IPS DF 4.7 (cell line): ENCODE results near the gene IL23A.
"Not testable (repeated sequence)": the region's sequence is repeated elsewhere in the genome, so short reads cannot be mapped to it uniquely, and the experiment has no call there.

Source experiments
- DNase-seq: peaks from one replicate; pipeline ENCODE4 v3.0.0-alpha.2; 2013; ENCODE audit warnings: low spot score; ENCODE audit errors: extremely low read depth

The IL23A gene, protein sequence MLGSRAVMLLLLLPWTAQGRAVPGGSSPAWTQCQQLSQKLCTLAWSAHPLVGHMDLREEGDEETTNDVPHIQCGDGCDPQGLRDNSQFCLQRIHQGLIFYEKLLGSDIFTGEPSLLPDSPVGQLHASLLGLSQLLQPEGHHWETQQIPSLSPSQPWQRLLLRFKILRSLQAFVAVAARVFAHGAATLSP

DNA sequence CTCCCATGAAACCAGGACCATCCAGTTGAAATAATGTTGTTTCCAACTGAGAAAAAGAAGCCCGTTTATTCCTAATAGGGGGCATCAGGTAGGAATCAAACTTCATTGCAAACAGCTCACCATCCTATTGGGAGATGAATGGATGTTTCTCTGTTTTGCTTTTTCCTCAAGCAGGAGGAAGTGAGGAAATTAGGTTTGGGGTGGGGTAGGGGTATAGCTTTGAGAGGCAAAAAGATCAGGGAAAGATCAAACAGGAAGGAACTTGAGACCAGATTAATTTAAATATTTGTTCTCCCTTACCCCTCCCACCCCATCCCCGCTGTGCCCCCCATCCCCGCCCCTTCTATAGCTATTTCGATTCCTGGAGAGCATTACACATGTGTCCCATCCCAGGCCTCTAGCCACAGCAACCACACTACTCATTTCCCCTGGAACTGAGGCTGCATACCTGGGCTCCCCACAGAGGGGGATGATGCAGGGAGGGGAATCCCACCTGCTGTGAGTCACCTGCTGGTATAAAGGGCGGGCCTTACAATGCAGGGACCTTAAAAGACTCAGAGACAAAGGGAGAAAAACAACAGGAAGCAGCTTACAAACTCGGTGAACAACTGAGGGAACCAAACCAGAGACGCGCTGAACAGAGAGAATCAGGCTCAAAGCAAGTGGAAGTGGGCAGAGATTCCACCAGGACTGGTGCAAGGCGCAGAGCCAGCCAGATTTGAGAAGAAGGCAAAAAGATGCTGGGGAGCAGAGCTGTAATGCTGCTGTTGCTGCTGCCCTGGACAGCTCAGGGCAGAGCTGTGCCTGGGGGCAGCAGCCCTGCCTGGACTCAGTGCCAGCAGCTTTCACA is at the start of gene IL23A:
Gene IL23A, plus strand, starts transcription at position 577 of the 850 bp plus-strand sequence. Its CDS starts 161 bp downstream, at position 738.
- no peak for DNase-seq

DNA sequence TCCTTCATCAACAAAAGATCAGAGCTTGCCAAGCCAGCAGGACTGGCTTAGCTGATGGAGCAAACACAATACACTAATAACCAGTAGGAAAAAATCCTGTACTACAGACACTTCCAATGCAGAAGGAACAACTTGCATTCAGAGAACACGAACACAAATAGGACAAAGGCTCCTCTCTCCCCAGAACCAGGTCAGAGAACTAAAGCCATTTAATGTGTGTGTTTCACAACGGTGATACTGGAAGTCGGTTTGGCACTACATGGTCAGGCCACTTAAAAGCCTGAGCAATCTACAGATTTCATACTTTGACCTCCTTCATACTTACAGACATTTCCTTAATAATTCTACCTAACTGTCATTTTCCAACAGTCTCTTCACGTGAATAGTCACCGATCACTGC is 44.9 kb upstream of the IL23A start:
- no peak for DNase-seq

DNA sequence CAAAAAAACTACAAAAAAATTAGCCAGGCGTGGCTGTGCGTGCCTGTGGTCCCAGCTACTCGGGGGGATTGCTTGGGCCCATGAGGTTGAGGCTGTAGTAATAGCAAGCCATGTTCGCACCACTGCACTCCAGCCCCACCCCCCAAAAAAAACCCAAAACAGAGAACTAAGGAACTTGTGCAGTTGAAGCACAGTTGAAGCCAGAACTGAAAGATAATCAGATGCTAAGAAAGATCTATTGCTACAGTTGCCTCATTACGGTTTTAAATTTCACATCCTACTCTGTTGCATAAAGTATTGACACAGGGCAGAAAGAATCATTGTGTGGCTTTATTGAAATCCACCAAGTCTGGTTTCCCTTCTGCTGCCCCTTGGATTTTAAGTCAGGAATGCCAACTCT is 42.4 kb upstream of the IL23A start:
- DNase-seq, result no peak

DNA sequence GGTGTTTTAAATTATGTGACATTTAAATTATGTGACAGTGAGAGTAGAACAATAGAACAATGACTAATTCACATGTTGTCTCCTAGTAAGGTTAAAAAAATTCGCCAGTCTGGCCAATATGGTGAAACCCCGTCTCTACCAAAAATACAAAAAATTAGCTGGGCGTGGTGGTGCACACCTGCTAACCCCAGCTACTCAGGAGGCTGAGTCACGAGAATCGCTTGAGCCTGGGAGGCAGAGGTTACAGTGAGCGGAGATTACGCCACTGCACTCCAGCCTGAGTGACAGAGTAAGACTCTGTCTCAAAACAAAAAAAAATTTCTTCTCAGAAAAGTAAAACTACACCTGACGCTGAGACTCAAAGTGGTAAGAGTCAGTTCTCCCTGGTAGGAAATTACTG is 41.3 kb upstream of the IL23A start:
- DNase-seq, result no peak

DNA sequence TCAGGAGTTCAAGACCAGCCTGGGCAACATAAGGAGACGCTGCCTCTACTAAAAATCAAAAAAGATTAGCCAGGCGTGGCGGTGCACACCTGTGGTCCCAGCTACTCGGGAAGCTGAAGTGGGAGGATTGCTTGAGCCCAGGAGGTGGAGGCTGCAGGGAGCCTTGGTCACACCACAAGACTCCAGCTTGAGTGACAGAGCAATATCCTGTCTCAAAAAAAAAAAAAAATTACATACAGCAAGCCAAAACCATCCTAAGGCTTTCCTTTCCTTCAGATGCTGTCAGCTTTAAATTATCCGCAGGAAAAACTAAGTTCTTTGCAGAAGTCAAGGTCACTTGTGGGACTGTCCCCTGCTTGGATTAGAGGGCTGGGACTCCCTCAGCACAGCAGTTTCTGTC is 39.9 kb upstream of the IL23A start:
- DNase-seq, result no peak

DNA sequence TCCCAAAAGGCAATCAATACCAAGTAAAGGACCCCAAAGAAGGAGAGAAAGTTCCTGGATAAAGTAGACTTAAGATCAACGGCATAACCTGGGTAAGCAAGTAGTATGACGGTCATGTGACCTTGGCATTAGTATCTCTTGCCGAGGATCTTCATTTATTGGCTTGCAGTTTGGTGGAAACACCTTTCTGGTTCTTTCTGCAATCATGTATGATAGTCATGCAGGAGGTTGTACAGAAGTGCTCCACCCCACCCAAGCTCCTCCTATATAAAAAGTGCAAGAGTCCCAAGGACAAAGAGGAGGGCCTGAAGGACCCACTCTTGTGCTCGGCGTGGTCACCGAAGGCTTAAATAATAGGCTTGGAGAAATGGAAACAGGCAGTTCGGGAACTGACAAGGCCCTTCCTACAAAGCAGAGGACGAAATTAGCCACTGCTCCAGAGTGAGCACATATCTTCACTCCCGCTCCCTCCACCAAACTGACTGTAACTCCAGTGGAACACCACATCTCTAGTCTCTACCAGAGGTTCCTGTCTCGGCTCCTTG is 39.3 kb upstream of the IL23A start:
- no peak for DNase-seq

DNA sequence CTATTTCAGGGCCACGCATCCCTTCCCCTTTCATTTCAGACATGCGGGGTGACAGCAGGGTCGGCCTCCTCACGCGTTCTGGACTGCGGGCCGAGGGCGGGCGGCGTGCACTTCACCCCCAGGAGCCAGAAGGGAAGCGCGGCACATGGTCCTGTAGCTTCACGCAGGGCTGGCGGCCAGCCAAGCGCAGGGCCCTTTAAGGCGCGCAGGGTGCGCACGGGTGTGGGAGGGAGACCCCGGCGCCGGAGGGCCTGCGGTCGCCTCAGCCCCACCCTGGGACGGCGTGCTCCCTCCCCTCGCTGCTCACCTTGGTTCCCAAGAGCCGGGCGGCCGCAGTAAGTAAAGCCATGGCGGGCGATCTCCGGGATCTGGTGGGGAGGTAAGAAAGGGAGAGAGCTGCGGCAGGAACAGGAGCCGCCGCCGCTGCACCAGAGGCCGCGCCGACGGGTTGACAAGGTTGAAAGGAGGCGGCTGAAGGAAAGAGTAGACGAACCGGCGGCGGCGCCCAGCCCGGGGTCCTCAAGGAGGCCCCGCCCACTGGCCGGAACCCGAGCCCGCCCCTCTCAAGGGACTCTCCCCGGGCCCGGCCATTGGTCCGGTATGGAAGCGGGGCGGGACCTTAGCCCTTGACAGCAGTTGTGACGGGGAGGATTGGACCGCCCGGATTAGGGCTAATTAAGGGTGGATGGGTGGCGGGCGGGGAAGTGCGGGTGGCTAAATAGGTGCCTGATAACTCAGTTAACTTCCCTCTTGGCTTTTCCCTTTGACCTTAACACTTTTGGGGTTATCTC is 38.6 kb upstream of the IL23A start, which contains the start of gene CS:
Gene CS, minus strand, starts transcription at position 478 of the 791 bp plus-strand sequence. Its CDS starts 129 bp downstream, at position 349.
- peak; percentile 76 for DNase-seq

DNA sequence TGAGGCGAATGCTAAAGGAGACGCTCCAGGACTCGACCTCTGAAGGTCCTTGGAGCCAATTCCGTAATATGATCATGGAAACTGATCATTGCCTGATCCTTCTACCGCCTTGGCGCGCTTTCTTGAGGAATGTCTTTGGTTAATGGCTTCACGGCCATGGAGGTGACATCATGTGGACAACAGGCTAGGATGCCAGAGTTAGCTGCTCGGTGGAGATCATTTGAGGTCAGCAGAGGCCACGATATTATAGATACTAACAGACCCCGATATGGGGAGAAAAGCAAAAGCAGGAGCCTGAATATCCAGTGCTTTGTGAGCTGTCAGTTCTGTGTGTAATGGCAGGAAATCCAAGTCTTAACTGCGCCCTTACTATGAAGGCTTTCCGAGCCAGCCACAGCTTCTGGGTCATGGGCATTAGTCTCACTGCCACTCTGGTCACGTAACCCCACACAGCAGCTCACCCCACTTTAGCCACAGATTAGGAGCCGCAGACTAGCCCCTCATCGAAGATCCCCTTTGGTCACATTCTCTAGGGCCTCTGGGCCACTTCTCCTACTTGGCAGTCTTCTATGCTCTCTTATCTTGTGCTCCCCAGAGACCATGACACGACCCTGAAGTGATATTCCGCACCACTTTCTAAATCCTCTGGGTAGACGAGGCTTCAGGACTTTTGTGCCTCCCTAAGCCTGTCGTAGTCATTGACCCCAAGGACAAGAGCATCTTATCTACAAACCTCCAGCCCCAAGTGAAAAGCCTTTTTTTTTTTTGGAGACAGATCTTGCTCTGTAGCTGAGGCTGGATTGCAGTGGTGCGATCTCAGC is 37.8 kb upstream of the IL23A start:
- DNase-seq, result no peak

DNA sequence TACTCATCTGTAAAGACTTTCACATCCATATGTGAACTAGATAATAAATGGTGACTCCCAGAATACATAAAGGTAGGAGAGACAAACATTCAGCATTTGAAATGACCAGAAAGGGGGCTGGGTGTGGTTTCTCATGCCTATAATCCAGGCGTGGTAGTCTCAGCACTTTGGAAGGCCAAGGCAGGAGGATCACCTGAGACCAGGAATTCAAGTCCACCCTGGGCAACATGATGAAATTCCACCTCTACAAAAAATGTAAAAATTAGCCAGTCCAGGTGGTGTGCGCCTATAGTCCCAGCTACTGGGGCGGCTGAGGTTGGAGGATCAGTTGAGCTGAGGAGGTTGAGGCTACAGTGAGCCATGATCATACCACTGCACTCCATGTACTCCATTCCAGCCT is 34.4 kb upstream of the IL23A start:
- no peak for DNase-seq

DNA sequence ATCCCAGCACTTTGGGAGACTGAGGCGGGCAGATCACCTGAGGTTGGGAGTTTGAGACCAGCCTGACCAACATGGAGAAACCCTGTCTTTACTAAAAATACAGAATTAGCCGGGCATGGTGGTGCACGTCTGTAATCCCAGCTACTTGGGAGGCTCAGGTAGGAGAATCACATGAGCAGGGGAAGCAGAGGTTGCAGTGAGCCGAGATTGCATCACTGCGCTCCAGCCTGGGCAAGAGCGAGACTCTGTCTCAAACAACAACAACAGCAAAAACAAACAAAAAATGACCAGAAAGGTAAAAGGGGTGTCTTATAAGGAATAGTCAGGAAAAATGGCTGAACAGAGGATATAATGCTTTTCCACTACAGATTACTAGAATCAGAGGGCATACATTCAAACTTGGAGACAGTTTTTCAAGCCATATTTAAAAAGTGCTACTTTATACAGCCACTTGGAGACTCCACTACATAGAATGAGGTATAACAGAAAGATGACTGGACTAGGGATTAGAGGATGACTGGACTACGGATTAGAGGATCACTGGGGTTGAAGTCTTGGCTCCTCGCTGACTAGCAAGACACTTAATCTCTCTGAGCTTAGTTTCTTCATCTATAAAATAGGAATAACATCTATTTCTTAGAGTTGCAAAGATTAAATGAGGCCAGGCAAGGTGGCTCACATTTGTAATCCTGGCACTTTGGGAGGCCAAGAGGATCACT is 33.7 kb upstream of the IL23A start:
- no peak for DNase-seq

DNA sequence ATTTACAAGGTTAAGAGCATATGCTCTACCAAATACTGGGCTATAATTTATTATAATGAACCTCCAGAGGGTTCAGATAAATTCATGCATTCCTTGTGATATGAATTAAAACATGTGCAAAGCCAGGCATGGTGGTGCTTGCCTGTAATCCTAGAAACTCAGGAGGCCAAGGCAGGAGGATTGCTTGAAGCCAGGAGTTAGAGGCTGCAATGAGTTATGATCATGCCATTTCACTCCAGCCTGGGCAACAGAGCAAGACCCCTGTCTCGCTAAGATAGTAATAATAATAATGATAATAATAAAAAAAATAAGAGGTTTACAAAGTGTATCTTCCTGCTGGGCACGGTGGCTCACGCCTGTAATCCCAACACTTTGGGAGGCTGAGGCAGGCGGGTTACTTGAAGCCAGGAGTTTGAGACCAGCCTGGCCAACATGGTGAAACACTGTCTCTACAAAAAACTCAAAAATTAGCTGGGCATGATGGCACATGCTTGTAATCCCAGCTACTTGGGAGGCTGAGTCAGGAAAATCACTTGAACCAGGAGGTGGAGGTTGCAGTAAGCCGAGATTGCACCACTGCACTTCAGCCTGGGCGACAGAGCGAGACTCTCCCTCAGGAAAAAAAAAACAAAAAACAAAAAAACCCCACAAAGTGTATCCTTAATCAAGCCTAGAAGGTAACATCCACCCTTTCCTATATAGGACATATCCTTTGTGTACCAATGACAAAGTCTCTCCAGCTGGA is 31.3 kb upstream of the IL23A start:
- DNase-seq, result no peak

DNA sequence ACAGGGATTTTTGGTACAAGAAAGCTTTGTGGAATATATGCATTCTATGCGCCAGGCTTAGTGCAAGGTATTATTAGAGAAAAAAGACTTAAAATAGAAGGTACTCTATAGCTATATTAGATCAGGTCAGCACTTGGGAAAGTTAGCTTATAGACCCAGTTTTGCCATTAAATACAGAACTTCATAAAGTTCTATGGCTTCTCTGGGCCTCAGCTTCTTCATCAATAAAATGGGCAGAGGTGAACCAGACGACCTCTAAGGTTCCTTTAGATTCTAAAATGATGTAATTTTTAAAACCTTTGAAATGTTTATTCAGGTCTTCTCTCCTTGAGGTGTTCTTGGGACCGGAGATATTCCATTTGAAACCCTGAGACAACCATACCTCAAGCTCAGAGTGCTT is 30.0 kb upstream of the IL23A start:
- DNase-seq, result no peak

DNA sequence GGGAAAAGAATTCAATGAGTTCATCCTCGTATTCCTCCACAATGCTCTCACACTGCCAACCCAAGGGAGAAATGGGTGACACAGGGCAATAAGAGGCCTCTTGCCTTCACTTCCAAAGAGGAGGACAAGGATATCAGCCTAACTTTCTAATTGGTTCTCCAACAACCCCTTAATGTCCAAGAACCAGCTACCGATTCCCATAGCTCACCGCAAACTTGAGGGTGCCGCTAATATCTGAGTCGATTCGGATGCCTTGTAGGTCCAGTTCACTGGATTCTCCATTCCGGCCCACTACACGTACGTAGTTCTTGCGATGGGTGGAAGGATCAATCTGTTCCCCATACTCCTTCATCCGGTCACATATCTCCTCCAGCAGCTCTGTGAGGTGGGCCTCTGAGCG is 27.7 kb upstream of the IL23A start:
- no peak for DNase-seq

DNA sequence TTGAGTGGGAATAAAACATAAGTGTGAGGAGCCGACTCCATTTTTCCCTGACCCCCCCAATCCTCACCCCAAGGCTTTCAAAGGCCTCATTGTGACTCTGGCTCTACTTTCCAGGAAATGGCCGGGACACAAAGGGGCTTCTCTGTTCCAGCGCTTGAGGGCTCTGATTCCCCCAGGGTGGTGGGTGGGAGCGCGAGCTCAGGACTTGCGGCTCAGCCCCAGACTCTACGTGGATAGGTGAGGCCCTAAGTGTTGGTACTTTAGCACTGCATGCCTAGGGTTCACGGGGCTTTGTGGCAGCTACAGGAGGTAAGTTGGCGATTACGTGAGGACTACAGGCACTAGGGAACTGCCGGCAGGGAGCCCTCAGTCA is 23.4 kb upstream of the IL23A start:
- no peak for DNase-seq

DNA sequence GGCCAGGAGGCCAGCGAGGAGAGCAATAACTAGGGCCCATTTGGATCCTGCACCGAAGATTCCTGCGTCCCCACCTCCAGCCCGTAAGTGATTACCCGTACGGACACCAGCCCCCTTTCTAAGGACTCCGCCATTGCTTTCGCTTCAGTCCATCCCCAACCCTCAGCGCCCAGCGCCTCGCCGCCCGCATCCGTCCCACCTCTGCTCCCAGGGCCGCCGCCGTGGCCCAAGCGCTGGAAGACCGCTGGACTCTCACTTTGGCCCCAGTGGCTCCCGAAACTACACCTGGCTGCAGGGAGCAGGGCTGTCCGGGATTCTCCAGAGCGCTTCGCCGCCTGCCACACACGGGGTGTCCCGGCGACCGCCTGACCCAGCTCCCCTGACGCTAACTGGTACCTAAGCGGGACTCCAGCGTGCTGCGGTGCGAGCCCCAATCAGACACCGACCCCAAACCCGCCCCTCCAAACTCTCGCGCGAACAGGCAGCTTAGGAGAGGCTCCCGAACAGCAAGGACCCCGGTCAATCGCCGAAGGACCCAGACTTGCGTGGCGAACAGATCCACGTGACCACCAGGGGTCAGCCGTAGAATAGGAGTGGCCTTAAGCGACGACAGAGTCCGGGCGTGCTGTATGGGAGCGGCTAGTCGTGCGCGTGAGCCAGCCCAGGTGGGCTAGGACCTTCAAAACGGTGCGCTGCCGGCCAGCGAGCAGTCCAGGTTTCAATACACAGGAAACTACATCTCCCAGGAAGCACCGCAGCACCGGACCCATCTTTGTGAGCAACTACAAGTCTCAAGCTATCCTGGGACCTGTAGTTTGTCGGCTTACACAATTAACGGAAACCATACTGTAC is 22.8 kb upstream of the IL23A start, which contains the start of gene CNPY2:
Gene CNPY2, minus strand, starts transcription at position 367 of the 852 bp plus-strand sequence. CDS start 771 bp downstream, outside the sequence.
- DNase-seq, result peak; percentile 97

DNA sequence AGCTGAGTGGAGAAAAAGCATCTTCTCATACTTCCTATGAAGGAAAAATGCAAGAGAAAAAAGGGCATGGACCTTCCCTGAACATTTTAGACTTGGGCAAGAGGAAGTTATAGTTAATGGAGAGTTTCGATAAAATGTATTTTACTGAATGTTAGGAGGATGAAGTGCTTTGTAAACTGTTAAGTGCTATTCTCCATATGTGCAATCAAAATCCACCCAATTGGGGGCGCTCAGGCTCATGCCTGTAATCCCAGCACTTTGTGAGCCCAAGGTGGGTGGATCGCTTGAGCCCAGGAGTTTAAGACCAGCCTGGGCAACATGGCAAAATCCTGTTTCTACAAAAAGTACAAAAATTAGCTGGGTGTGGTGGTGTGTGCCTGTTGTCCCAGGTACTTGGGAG is 21.0 kb upstream of the IL23A start:
- no peak for DNase-seq

DNA sequence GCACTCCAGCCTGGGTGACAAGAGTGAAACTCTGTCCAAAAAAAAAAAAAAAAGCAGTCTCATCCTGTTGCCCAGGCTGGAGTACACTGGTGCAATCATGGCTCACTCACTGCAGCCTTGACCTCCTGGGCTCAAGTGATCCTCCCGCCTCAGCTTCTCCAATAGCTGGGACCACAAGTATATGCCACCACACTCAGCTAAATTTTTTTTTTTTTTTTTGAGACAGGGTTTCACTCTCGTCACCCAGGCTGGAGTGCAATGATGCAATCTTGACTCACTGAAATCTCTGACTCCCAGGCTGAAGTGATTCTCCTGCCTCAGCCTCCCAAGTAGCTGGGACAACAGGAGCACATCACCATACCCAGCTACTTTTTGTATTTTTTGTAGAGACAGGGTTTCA is 17.7 kb upstream of the IL23A start:
- DNase-seq, result no peak

DNA sequence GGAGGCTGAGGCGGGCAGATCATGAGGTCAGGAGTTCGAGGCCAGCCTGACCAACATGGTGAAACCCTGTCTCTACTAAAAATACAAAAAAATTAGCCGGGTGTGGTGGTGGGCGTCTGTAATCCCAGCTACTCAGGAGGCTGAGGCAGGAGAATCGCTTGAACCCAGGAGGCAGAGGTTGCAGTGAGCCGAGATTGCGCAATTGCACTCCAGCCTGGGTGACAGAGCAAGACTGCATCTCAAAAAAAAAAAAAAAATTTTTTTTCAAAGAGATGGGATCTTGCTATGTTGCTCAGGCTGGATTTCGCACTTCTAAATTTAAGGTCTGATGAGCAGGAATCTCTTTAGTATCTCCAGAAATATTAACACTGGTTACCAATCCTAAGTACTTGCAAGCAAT is 17.1 kb upstream of the IL23A start:
- DNase-seq, result not testable (repeated sequence)

DNA sequence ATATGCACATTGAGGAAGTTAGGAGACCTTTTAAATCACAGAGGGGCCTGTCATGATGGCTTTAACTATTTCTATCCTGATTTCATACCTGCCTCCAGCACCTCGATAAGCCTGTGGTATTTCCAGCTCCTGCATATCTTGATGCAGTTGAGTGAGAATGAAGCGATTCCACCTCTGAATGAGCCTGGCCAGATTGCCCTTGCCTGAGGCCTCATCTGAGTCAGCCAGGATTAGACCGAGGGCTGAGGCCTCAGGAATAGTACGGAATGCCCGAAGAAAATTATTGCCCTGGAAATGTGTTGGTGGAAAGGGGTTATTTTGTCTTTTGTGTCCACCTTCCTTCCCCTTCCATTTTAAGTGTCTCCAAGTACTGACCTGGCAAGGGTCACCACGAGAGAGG is 14.5 kb upstream of the IL23A start:
- no peak for DNase-seq
